Endodermal cell (in vitro differentiated cells): ENCODE results near the gene SYDE1. TPM values are rescaled to one million over a fixed set of nuclear protein-coding genes. Genes with fewer than 3 reads are reported as not detected.

Experiments
- DNase-seq: peaks from one replicate; pipeline ENCODE4 v3.0.0-alpha.2; 2017
- H3K27ac ChIP-seq: 2 replicates; pipeline ENCODE4 v1.5.1; 2013; ENCODE audit warnings: mild to moderate bottlenecking, low read depth, low read length, moderate library complexity
- H3K27me3 ChIP-seq: 2 replicates; pipeline ENCODE4 v1.6.1; 2013; ENCODE audit warnings: mild to moderate bottlenecking, low read length, moderate library complexity; ENCODE audit not compliant: insufficient read depth, control insufficient read depth, poor library complexity, severe bottlenecking
- H3K36me3 ChIP-seq: 2 replicates; pipeline ENCODE4 v1.7.0; 2013; ENCODE audit warnings: mild to moderate bottlenecking, low read length, moderate library complexity; ENCODE audit not compliant: control insufficient read depth, insufficient read depth
- H3K4me1 ChIP-seq: one replicate; pipeline ENCODE4 v1.7.0; 2013; ENCODE audit warnings: low read length; ENCODE audit not compliant: control insufficient read depth, insufficient read depth
- H3K4me3 ChIP-seq: 2 replicates; pipeline ENCODE4 v1.5.1; 2013; ENCODE audit warnings: mild to moderate bottlenecking, low read length, moderate library complexity
- H3K9ac ChIP-seq: 2 replicates; pipeline ENCODE4 v1.6.1; 2013; ENCODE audit warnings: mild to moderate bottlenecking, low read length, moderate library complexity; ENCODE audit not compliant: poor library complexity, severe bottlenecking; ENCODE audit errors: extremely low read depth
- H3K9me3 ChIP-seq: 2 replicates; pipeline ENCODE4 v1.6.1; 2013; ENCODE audit warnings: mild to moderate bottlenecking, low read length, moderate library complexity; ENCODE audit not compliant: control insufficient read depth
- H3K27ac Mint-ChIP-seq: 2 replicates; pipeline ENCODE4 v1.8.0; 2020; ENCODE audit warnings: mixed read lengths
- H3K27me3 Mint-ChIP-seq: 2 replicates; pipeline ENCODE4 v1.8.0; 2021; ENCODE audit warnings: mild to moderate bottlenecking, mixed read lengths; ENCODE audit not compliant: insufficient read depth
- H3K36me3 Mint-ChIP-seq: 2 replicates; pipeline ENCODE4 v1.8.0; 2020; ENCODE audit warnings: low read depth, mixed read lengths
- H3K4me1 Mint-ChIP-seq: 2 replicates; pipeline ENCODE4 v1.8.0; 2020; ENCODE audit warnings: mixed read lengths
- H3K4me3 Mint-ChIP-seq: 2 replicates; pipeline ENCODE4 v1.8.0; 2020; ENCODE audit warnings: mild to moderate bottlenecking, moderate library complexity, mixed read lengths
- H3K9me3 Mint-ChIP-seq: 2 replicates; pipeline ENCODE4 v1.8.0; 2020; ENCODE audit warnings: mild to moderate bottlenecking, mixed read lengths
- CTCF ChIP-seq: fragments of 200-600 bp; sonication (generic); conservative IDR thresholded peaks from 2 replicates; pipeline ENCODE4 v1.5.0; 2021; ENCODE audit warnings: antibody characterized with exemption, mild to moderate bottlenecking
- WGBS, 2 experiments: methylation state at CpG; one replicate each; pipeline versions ENCODE4 v1.1.5 to v1.1.7; 2013; ENCODE audit warnings: missing lambda C conversion rate in 2 of 2, mixed read lengths in 1 of 2; ENCODE audit not compliant: insufficient coverage in 1 of 2, insufficient read length in 1 of 2; 5-methylcytosine and 5-hydroxymethylcytosine counted together
- total RNA-seq, 2 donors: library from RNA; stranded (reverse); fragmentation: NEBNext Ultra II Directional in 1 of 2; extraction: Animal tissue kit (Norgen Biotek cat#: 25700) in 1 of 2; gene quantifications; 2 replicates in 1 of 2; 3 replicates in 1 of 2; pipeline ENCODE4 v1.2.1, GENCODE V29; 2021

Gene SYDE1
- total RNA-seq, 2 donors from 2014 or later: 8.9 to 12.2 TPM

GRCh38 chr19:15129856-15130585 is 22.8 kb downstream of the SYDE1 start:
- Histone ChIP-seq H3K4me3 (no peak overlapping the region), H3K9ac (no peak overlapping the region), H3K9me3 (no peaks in the 10 kb centered on the region), H3K27me3 (no peaks in the 10 kb centered on the region), H3K27ac (no peak overlapping the region), H3K36me3 (no peaks in the 10 kb centered on the region), H3K4me1 (no peaks in the 10 kb centered on the region)
- Mint-ChIP-seq H3K4me1 (no peaks in the 10 kb centered on the region), H3K9me3 (no peaks in the 10 kb centered on the region), H3K36me3 (no peaks in the 10 kb centered on the region), H3K27ac (no peak overlapping the region), H3K27me3 (peaks cover 2% of the 10 kb centered on the region), H3K4me3 (no peak overlapping the region)
- WGBS, 2 experiments: 69 to 75% methylated on average over 8 to 15 of the region's 16 CpGs
- no peak for TF ChIP-seq CTCF
- no peak for DNase-seq

- Histone ChIP-seq H3K4me1 (no peaks in the 10 kb centered on the region), H3K36me3 (no peaks in the 10 kb centered on the region), H3K9ac (no peak overlapping the region), H3K27ac (no peak overlapping the region), H3K4me3 (no peak overlapping the region), H3K9me3 (no peaks in the 10 kb centered on the region), H3K27me3 (no peaks in the 10 kb centered on the region)
- Mint-ChIP-seq H3K9me3 (peaks cover 19% of the 10 kb centered on the region), H3K4me3 (no peak overlapping the region), H3K4me1 (no peaks in the 10 kb centered on the region), H3K27me3 (peaks cover 14% of the 10 kb centered on the region), H3K27ac (no peak overlapping the region), H3K36me3 (no peaks in the 10 kb centered on the region)
- no peak for TF ChIP-seq CTCF
- 85% methylated on average over 2 of the region's 2 CpGs for WGBS, 2 experiments
- DNase-seq: no peak
These were observed 29.2 kb downstream of the SYDE1 start for GRCh38 chr19:15136234-15136954.

- Mint-ChIP-seq H3K4me1 (no peaks in the 10 kb centered on the region), H3K27me3 (peaks cover 19% of the 10 kb centered on the region), H3K4me3 (no peak overlapping the region), H3K36me3 (no peaks in the 10 kb centered on the region), H3K27ac (no peak overlapping the region), H3K9me3 (peaks cover 19% of the 10 kb centered on the region)
- no peak for TF ChIP-seq CTCF
- no peaks in the 10 kb centered on the region for H3K4me1 ChIP-seq
- H3K9ac ChIP-seq: no peak overlapping the region
- H3K27ac ChIP-seq: no peak overlapping the region
- no peak overlapping the region for H3K4me3 ChIP-seq
- peak; percentile 5 for DNase-seq
- H3K27me3 ChIP-seq: no peaks in the 10 kb centered on the region
- no peaks in the 10 kb centered on the region for H3K36me3 ChIP-seq
- H3K9me3 ChIP-seq: no peaks in the 10 kb centered on the region
These were observed 30.6 kb downstream of the SYDE1 start for GRCh38 chr19:15137777-15138176.
